Naive thymus-derived CD8-positive, alpha-beta T cell (primary cell): ENCODE data around the gene IQGAP3. TPM values are rescaled to one million over a fixed set of nuclear protein-coding genes. Genes with fewer than 3 reads are reported as not detected.

ENCODE experiments used
- ATAC-seq, 2 donors: fragments of 150-1000 bp; cut with Tn5 transposase in 1 of 2; sonication (Bioruptor Pico), chemical (Tn5 transposase) in 1 of 2; 1 replicate in 1 of 2; 2 replicates in 1 of 2; pipeline ENCODE4 v1.10.0; 2021; ENCODE audit warnings: mild to moderate bottlenecking in 2 of 2, moderate library complexity in 2 of 2
- POLR2A ChIA-PET: fragments of 350-600 bp; sonication (Branson Sonifier 250); formaldehyde crosslinking; loops from one replicate; lab custom pipeline; 2021; ENCODE audit warnings: antibody characterized with exemption; lab: Charles Lee
- DNase-seq, 10 donors: peaks; one replicate each; pipeline versions ENCODE4 v3.0.0 to v3.0.0-alpha.2; 2020 to 2022
- H3K27ac Mint-ChIP-seq, 10 donors: one replicate each; pipeline ENCODE4 v1.8.0; 2020 to 2022; ENCODE audit warnings: mild to moderate bottlenecking in 10 of 10, mixed read lengths in 10 of 10, moderate library complexity in 4 of 10, inconsistent platforms in 1 of 10
- H3K27me3 Mint-ChIP-seq, 5 donors: one replicate each; pipeline ENCODE4 v1.8.0; 2021 to 2022; ENCODE audit warnings: mixed read lengths in 5 of 5
- H3K36me3 Mint-ChIP-seq, 3 donors: one replicate each; pipeline ENCODE4 v1.8.0; 2020 to 2022; ENCODE audit warnings: mixed read lengths in 3 of 3, mild to moderate bottlenecking in 2 of 3, inconsistent platforms in 1 of 3
- H3K4me1 Mint-ChIP-seq, 4 donors: one replicate each; pipeline ENCODE4 v1.8.0; 2021 to 2022; ENCODE audit warnings: mixed read lengths in 4 of 4
- H3K4me3 Mint-ChIP-seq, 10 donors: one replicate each; pipeline ENCODE4 v1.8.0; 2020 to 2022; ENCODE audit warnings: mild to moderate bottlenecking in 10 of 10, mixed read lengths in 10 of 10, moderate library complexity in 6 of 10, inconsistent platforms in 1 of 10
- H3K9me3 Mint-ChIP-seq, 9 donors: one replicate each; pipeline ENCODE4 v1.8.0; 2020 to 2022; ENCODE audit warnings: mixed read lengths in 9 of 9, mild to moderate bottlenecking in 3 of 9, inconsistent platforms in 1 of 9, moderate library complexity in 1 of 9
- polyA plus RNA-seq, 3 donors: library from polyadenylated mRNA; unstranded; fragments of 300-500 nt; fragmentation: Illumina TruSeq; gene quantifications; one replicate each; pipeline ENCODE4 v1.2.3, GENCODE V29; 2021
- total RNA-seq, 8 experiments: library from RNA in 2 of 8; stranded (reverse) in 2 of 8; gene quantifications; one replicate each; pipeline ENCODE4 v1.2.3 and lab custom pipeline; 2021 to 2026

IQGAP3 gene
- total and polyA plus RNA-seq, 5 experiments from 2014 or later, result 0.08 TPM; not detected in 4

DNA sequence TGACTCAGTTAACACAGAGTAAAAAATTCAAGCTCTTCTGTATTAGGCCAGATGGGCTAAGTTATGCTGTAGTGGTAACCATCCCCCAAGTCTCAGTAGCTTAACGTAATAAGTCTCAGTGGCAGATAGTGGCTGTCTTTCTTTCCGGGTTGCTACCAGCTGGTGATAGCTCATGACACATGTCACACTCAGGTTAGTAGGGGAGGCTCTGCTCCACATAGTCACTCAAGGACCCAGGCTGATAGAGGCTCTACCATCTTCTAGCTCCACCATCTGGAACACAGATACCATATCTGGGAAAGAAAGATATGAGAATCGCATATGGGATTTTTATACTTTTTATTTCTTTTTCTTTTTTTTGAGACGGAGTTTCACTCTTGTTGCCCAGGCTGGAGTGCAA lies 55.5 kb downstream of the IQGAP3 start:
- Mint-ChIP-seq H3K27me3 (no peaks in the 10 kb centered on the region), H3K4me3 (no peak overlapping the region), H3K27ac (no peak overlapping the region), H3K36me3 (no peaks in the 10 kb centered on the region), H3K9me3 (no peaks in the 10 kb centered on the region), H3K4me1 (peaks cover 0 to 6% (median 5%) of the 10 kb centered on the region in 4 donors)
- ATAC-seq, result no peak
- POLR2A ChIA-PET, result interaction anchor here (0.5 to 5.1 kb wide), 3 partner anchors 12 to 423 kb away, joined by 3 to 21 read pairs (median 16); partner anchors contain the start of gene MEF2D
- DNase-seq, result no peak

DNA sequence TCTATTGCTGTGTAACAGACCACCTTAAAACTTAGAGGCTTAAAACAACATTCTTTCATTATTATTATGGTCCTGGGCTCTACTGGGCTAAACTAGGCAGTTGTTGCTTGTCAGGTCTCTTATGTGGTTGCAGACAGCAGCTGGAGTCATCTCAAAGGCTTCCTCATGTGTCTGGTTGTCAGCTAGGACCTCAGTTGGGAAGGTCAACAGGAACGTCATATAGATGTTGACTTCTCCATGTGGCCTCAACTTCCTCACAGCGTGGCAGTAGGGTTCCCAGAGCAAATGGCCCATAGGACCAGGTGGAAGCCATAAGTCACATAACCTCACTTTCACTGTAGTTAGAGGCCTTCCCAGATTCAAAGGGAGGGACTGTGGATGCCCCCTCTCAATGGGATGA lies 56.4 kb downstream of the IQGAP3 start:
- POLR2A ChIA-PET, result interaction anchor here (3.2 to 5.1 kb wide), 2 partner anchors 11 to 15 kb away, joined by 16 to 21 read pairs; partner anchors contain the start of gene MEF2D
- ATAC-seq, result no peak
- DNase-seq, result no peak
- peak overlapping the region in 2 of 10 donors; percentile 64 to 68 for H3K27ac Mint-ChIP-seq
- no peaks in the 10 kb centered on the region for H3K27me3 Mint-ChIP-seq
- H3K4me3 Mint-ChIP-seq, result no peak overlapping the region
- H3K9me3 Mint-ChIP-seq, result no peaks in the 10 kb centered on the region
- H3K36me3 Mint-ChIP-seq, result no peaks in the 10 kb centered on the region
- peaks cover 0 to 9% (median 7%) of the 10 kb centered on the region in 4 donors for H3K4me1 Mint-ChIP-seq

GRCh38 chr1:156513185-156513584 lies 59.2 kb downstream of the IQGAP3 start:
- no peak overlapping the region for H3K27ac Mint-ChIP-seq
- no peaks in the 10 kb centered on the region for H3K36me3 Mint-ChIP-seq
- POLR2A ChIA-PET, result interaction anchor here (5.1 kb wide), 1 partner anchor 8 kb away, joined by 21 read pairs; no protein-coding TSS in a partner anchor
- ATAC-seq (no peak), DNase-seq (peak in 1 of 10 donors; percentile 43)
- peaks cover 11 to 30% (median 27%) of the 10 kb centered on the region in 4 donors for H3K4me1 Mint-ChIP-seq
- H3K4me3 Mint-ChIP-seq, result no peak overlapping the region
- no peaks in the 10 kb centered on the region for H3K27me3 Mint-ChIP-seq
- H3K9me3 Mint-ChIP-seq, result no peaks in the 10 kb centered on the region

GRCh38 chr1:156511644-156512043 lies 60.7 kb downstream of the IQGAP3 start:
- Mint-ChIP-seq H3K4me1 (peaks cover 15 to 40% (median 38%) of the 10 kb centered on the region in 4 donors), H3K9me3 (no peaks in the 10 kb centered on the region)
- DNase-seq, result no peak

GRCh38 chr1:156510709-156511108 lies 61.7 kb downstream of the IQGAP3 start:
- ATAC-seq, result no peak
- POLR2A ChIA-PET, result interaction anchor here (1.0 to 2.2 kb wide), 2 partner anchors 10 to 14 kb away, joined by 3 to 11 read pairs; partner anchors contain the start of gene MEF2D
- Mint-ChIP-seq H3K27ac (peak overlapping the region in 7 of 10 donors; percentile 19 to 84 (median 36)), H3K27me3 (no peaks in the 10 kb centered on the region), H3K36me3 (no peaks in the 10 kb centered on the region), H3K4me3 (no peak overlapping the region), H3K4me1 (peaks cover 15 to 49% (median 47%) of the 10 kb centered on the region in 4 donors), H3K9me3 (no peaks in the 10 kb centered on the region)
- DNase-seq, result peak in 1 of 10 donors; percentile 27

More at GRCh38 chr1:156511644-156512043, 60.7 kb downstream of the IQGAP3 start:
- H3K36me3 Mint-ChIP-seq, result no peaks in the 10 kb centered on the region
- ATAC-seq, result no peak
- POLR2A ChIA-PET, result no interaction called here
- H3K27ac Mint-ChIP-seq, result no peak overlapping the region
- no peak overlapping the region for H3K4me3 Mint-ChIP-seq
- no peaks in the 10 kb centered on the region for H3K27me3 Mint-ChIP-seq

- DNase-seq, result peak in 1 of 10 donors; percentile 52
- H3K4me3 Mint-ChIP-seq, result no peak overlapping the region
- POLR2A ChIA-PET, result interaction anchor here (1.0 to 3.7 kb wide), 8 partner anchors 9 to 82 kb away, joined by 3 to 11 read pairs (median 6); partner anchors contain the start of genes MEF2D and NAXE
- ATAC-seq, result no peak
- no peaks in the 10 kb centered on the region for H3K36me3 Mint-ChIP-seq
- peaks cover 20 to 59% (median 57%) of the 10 kb centered on the region in 4 donors for H3K4me1 Mint-ChIP-seq
- no peaks in the 10 kb centered on the region for H3K9me3 Mint-ChIP-seq
- H3K27ac Mint-ChIP-seq, result peak overlapping the region; percentile 63 to 99 (median 95)
- peaks cover 0 to 5% (median 0%) of the 10 kb centered on the region in 5 donors for H3K27me3 Mint-ChIP-seq
Observed at GRCh38 chr1:156509424-156510034, 62.8 kb downstream of the IQGAP3 start.

DNA sequence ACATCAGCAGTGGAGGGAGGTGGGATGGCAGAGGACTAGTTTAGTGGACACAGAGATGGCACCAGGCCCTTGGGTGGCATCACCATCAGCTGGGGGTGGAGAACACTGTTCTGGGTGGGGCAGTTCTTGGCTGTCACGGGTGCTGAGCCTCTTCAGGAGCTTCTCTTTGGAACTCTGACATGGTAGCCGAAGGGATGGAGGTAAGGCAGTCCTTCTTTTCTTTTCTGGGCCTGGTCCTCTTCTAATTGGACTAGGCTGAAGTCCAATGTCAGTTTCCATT lies 63.5 kb downstream of the IQGAP3 start:
- POLR2A ChIA-PET, result interaction anchor here (1.0 to 3.7 kb wide), 10 partner anchors 8 to 83 kb away, joined by 4 to 17 read pairs (median 6); partner anchors contain the start of genes MEF2D and NAXE
- ATAC-seq (no peak), DNase-seq (no peak)
- peak overlapping the region in 5 of 10 donors; percentile 10 to 78 (median 36) for H3K4me3 Mint-ChIP-seq
- H3K36me3 Mint-ChIP-seq, result no peaks in the 10 kb centered on the region
- H3K9me3 Mint-ChIP-seq, result no peaks in the 10 kb centered on the region
- H3K27ac Mint-ChIP-seq, result peak overlapping the region; percentile 53 to 99 (median 96)
- peaks cover 0 to 5% (median 0%) of the 10 kb centered on the region in 5 donors for H3K27me3 Mint-ChIP-seq
- H3K4me1 Mint-ChIP-seq, result peaks cover 27 to 66% (median 63%) of the 10 kb centered on the region in 4 donors

- H3K9me3 Mint-ChIP-seq, result no peaks in the 10 kb centered on the region
- no peak for ATAC-seq
- H3K36me3 Mint-ChIP-seq, result no peaks in the 10 kb centered on the region
- POLR2A ChIA-PET, result interaction anchor here (0.8 to 3.7 kb wide), 11 partner anchors 8 to 100 kb away, joined by 3 to 17 read pairs (median 5); partner anchors contain the start of genes MEF2D and NAXE
- peak in 2 of 10 donors; percentile 47 to 60 for DNase-seq
- peak overlapping the region; percentile 87 to 99 (median 96) for H3K27ac Mint-ChIP-seq
- peak overlapping the region; percentile 51 to 84 (median 75) for H3K4me3 Mint-ChIP-seq
- peaks cover 30 to 71% (median 68%) of the 10 kb centered on the region in 4 donors for H3K4me1 Mint-ChIP-seq
- peaks cover 0 to 5% (median 0%) of the 10 kb centered on the region in 5 donors for H3K27me3 Mint-ChIP-seq
Observed at GRCh38 chr1:156508205-156508954, 64.0 kb downstream of the IQGAP3 start.

GRCh38 chr1:156506450-156506849 lies 65.9 kb downstream of the IQGAP3 start:
- H3K4me1 Mint-ChIP-seq, result peaks cover 40 to 83% (median 79%) of the 10 kb centered on the region in 4 donors
- no peaks in the 10 kb centered on the region for H3K9me3 Mint-ChIP-seq
- ATAC-seq, result no peak
- H3K27ac Mint-ChIP-seq, result peak overlapping the region; percentile 95 to 100 (median 99)
- no peaks in the 10 kb centered on the region for H3K36me3 Mint-ChIP-seq
- POLR2A ChIA-PET, result interaction anchor here (1.5 to 3.7 kb wide), 5 partner anchors 8 to 75 kb away, joined by 4 to 40 read pairs (median 11); no protein-coding TSS in a partner anchor
- DNase-seq, result no peak
- H3K27me3 Mint-ChIP-seq, result peaks cover 0 to 5% (median 0%) of the 10 kb centered on the region in 5 donors
- H3K4me3 Mint-ChIP-seq, result peak overlapping the region in 9 of 10 donors; percentile 20 to 88 (median 80)

DNA sequence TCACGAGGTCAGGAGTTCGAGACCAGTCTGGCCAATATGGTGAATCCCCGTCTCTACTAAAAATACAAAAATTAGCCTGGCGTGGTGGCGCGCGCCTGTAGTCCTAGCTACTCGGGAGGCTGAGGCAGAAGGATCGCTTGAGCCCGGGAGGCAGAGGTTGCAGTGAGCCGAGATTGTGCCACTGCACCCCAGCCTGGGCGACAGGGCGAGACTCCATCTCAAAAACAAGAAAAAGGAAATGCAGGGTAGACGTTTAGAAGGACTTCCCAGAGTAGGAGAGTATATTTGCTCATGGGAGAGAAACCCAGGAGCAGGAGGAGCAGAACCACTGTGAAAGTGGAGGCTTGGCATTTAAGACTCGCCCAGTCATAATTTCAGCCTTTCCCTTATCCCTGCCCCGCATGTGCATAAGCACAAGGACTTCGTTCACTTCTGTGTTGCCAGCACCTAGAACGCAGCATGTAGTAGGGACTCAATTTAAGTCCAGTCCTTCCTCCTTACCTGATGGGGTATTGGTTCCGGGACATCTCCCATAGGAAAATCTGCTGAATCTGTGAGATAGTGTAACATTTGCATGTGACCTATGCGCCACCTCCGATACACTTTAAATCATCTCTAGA lies 66.6 kb downstream of the IQGAP3 start:
- Mint-ChIP-seq H3K4me1 (peaks cover 40 to 85% (median 79%) of the 10 kb centered on the region in 4 donors), H3K27me3 (peaks cover 0 to 5% (median 0%) of the 10 kb centered on the region in 5 donors), H3K36me3 (no peaks in the 10 kb centered on the region), H3K9me3 (no peaks in the 10 kb centered on the region), H3K4me3 (peak overlapping the region; percentile 78 to 88 (median 80)), H3K27ac (peak overlapping the region; percentile 95 to 100 (median 99))
- POLR2A ChIA-PET, result interaction anchor here (0.6 to 14.8 kb wide), 12 partner anchors 9 to 246 kb away, joined by 3 to 359 read pairs (median 12); partner anchors contain the start of genes HDGF and TTC24
- DNase-seq (peak in 1 of 10 donors; percentile 46), ATAC-seq (no peak)

- POLR2A ChIA-PET, result interaction anchor here (0.6 to 14.8 kb wide), 21 partner anchors 9 to 1714 kb away, joined by 3 to 359 read pairs (median 4); partner anchors contain the start of genes HDGF, NAXE, SMG5 and TTC24
- peak overlapping the region; percentile 78 to 88 (median 80) for H3K4me3 Mint-ChIP-seq
Observed at GRCh38 chr1:156504821-156505678, 67.3 kb downstream of the IQGAP3 start.

More at GRCh38 chr1:156504821-156505678, 67.3 kb downstream of the IQGAP3 start:
- no peaks in the 10 kb centered on the region for H3K36me3 Mint-ChIP-seq
- peak; percentile 92 to 100 (median 98) for DNase-seq
- H3K27me3 Mint-ChIP-seq, result peaks cover 0 to 5% (median 0%) of the 10 kb centered on the region in 5 donors
- H3K27ac Mint-ChIP-seq, result peak overlapping the region; percentile 95 to 100 (median 99)
- H3K4me1 Mint-ChIP-seq, result peaks cover 39 to 79% (median 75%) of the 10 kb centered on the region in 4 donors
- no peaks in the 10 kb centered on the region for H3K9me3 Mint-ChIP-seq
- ATAC-seq, result peak; percentile 37 to 52
